CD4-positive, CD25-positive, alpha-beta regulatory T cell (primary cell): ENCODE measurements around the gene SART3. TPM values are rescaled to one million over a fixed set of nuclear protein-coding genes. Genes with fewer than 3 reads are reported as not detected.
"Not testable (repeated sequence)": the region's sequence is repeated elsewhere in the genome, so short reads cannot be mapped to it uniquely, and the experiment has no call there.

Experiments used
- ATAC-seq, 2 donors: fragments of 150-1000 bp; cut with Tn5 transposase; one replicate each; pipeline ENCODE4 v1.10.0; 2021; ENCODE audit warnings: low read depth in 2 of 2, moderate number of reproducible peaks in 2 of 2, moderate library complexity in 1 of 2
- DNase-seq, 3 donors: peaks; one replicate each; pipeline versions ENCODE4 v3.0.0 to v3.0.0-alpha.2; 2012 to 2022; ENCODE audit warnings: mixed read lengths in 1 of 3
- H3K27ac ChIP-seq: one replicate; pipeline ENCODE4 v1.7.0; 2013; ENCODE audit warnings: mild to moderate bottlenecking, low read length; ENCODE audit not compliant: insufficient read depth, poor library complexity, severe bottlenecking
- H3K27me3 ChIP-seq: one replicate; pipeline ENCODE4 v1.7.0; 2013; ENCODE audit warnings: low read length; ENCODE audit not compliant: control insufficient read depth, insufficient read depth
- H3K36me3 ChIP-seq: one replicate; pipeline ENCODE4 v1.7.0; 2013; ENCODE audit warnings: mild to moderate bottlenecking, low read length, moderate library complexity; ENCODE audit not compliant: control insufficient read depth, insufficient read depth
- H3K4me1 ChIP-seq: 2 replicates; pipeline ENCODE4 v1.7.0; 2013; ENCODE audit warnings: mild to moderate bottlenecking, low read length; ENCODE audit not compliant: insufficient read depth, control insufficient read depth, poor library complexity, severe bottlenecking
- H3K4me3 ChIP-seq: one replicate; pipeline ENCODE4 v1.7.0; 2013; ENCODE audit warnings: low read depth, mild to moderate bottlenecking, low read length, moderate library complexity
- H3K9me3 ChIP-seq, 2 experiments: 1 replicate in 1 of 2; 2 replicates in 1 of 2; pipeline ENCODE4 v1.7.0; 2013; ENCODE audit warnings: low read length in 2 of 2, mild to moderate bottlenecking in 1 of 2, moderate library complexity in 1 of 2; ENCODE audit not compliant: control insufficient read depth in 2 of 2
- H3K27ac Mint-ChIP-seq, 3 donors: one replicate each; pipeline ENCODE4 v1.8.0; 2020 to 2022; ENCODE audit warnings: mild to moderate bottlenecking in 3 of 3, mixed read lengths in 3 of 3, moderate library complexity in 2 of 3
- H3K27me3 Mint-ChIP-seq: one replicate; pipeline ENCODE4 v1.8.0; 2022; ENCODE audit warnings: mild to moderate bottlenecking, mixed read lengths
- H3K36me3 Mint-ChIP-seq: one replicate; pipeline ENCODE4 v1.8.0; 2020; ENCODE audit warnings: mixed read lengths
- H3K4me1 Mint-ChIP-seq, 4 donors: one replicate each; pipeline ENCODE4 v1.8.0; 2020 to 2022; ENCODE audit warnings: mixed read lengths in 4 of 4, mild to moderate bottlenecking in 1 of 4
- H3K4me3 Mint-ChIP-seq, 4 donors: one replicate each; pipeline ENCODE4 v1.8.0; 2020 to 2022; ENCODE audit warnings: mild to moderate bottlenecking in 4 of 4, mixed read lengths in 4 of 4, moderate library complexity in 3 of 4
- H3K9me3 Mint-ChIP-seq, 7 donors: one replicate each; pipeline ENCODE4 v1.8.0; 2020 to 2022; ENCODE audit warnings: mixed read lengths in 7 of 7, mild to moderate bottlenecking in 3 of 7, moderate library complexity in 2 of 7
- polyA plus RNA-seq, 4 donors: library from polyadenylated mRNA; unstranded; fragments of 300-500 nt; fragmentation: Illumina TruSeq; gene quantifications; one replicate each; pipeline ENCODE4 v1.2.3, GENCODE V29; 2021
- total RNA-seq: library from RNA; stranded (reverse); gene quantifications from one replicate; pipeline ENCODE4 v1.2.3, GENCODE V29; 2022

The SART3 gene
- total and polyA plus RNA-seq, 5 donors from 2014 or later, result 25.3 to 107 (median 32.6) TPM

GRCh38 chr12:108580531-108580930 lies 19.6 kb upstream of the SART3 start:
- no peak overlapping the region for H3K4me3 ChIP-seq
- H3K27ac Mint-ChIP-seq, result peak overlapping the region in 1 of 3 donors; percentile 39
- no peaks in the 10 kb centered on the region for H3K27me3 ChIP-seq
- H3K9me3 ChIP-seq, result no peaks in the 10 kb centered on the region
- ATAC-seq (no peak), DNase-seq (no peak)
- no peak overlapping the region for H3K4me3 Mint-ChIP-seq
- peaks cover 5% of the 10 kb centered on the region for H3K27me3 Mint-ChIP-seq
- H3K4me1 ChIP-seq, result no peaks in the 10 kb centered on the region
- no peaks in the 10 kb centered on the region for H3K36me3 Mint-ChIP-seq
- peaks cover 0 to 6% (median 2%) of the 10 kb centered on the region in 4 donors for H3K4me1 Mint-ChIP-seq
- H3K36me3 ChIP-seq, result no peaks in the 10 kb centered on the region
- no peak overlapping the region for H3K27ac ChIP-seq
- H3K9me3 Mint-ChIP-seq, result peaks cover 0 to 2% (median 0%) of the 10 kb centered on the region in 7 donors

GRCh38 chr12:108578813-108579212 lies 17.8 kb upstream of the SART3 start:
- Histone ChIP-seq H3K4me3 (no peak overlapping the region), H3K27ac (no peak overlapping the region), H3K36me3 (no peaks in the 10 kb centered on the region), H3K9me3 (no peaks in the 10 kb centered on the region), H3K4me1 (no peaks in the 10 kb centered on the region), H3K27me3 (no peaks in the 10 kb centered on the region)
- no peak for DNase-seq
- Mint-ChIP-seq H3K27me3 (no peaks in the 10 kb centered on the region), H3K4me3 (no peak overlapping the region), H3K27ac (peak overlapping the region in 2 of 3 donors; percentile 34 to 72), H3K4me1 (peaks cover 0 to 20% (median 7%) of the 10 kb centered on the region in 4 donors), H3K36me3 (no peaks in the 10 kb centered on the region), H3K9me3 (peaks cover 0 to 2% (median 0%) of the 10 kb centered on the region in 7 donors)
- no peak for ATAC-seq

DNA sequence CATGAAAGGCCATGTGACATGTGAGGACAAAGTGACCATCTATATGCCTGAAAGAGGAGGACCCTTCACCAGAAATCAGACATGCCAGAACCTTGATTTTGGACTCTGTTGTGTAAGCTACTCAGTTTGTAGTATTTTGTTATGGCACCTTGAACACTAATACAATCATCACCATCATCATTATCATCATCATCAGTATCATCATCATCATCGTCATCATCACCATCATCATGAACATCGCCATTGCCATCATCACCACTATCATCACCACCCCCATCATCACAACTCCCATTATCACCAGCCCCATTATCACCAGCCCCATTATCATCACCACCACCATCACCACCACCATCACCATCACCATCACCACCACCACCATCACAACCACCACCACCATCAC lies 17.3 kb upstream of the SART3 start:
- DNase-seq (no peak), ATAC-seq (no peak)
- Histone ChIP-seq H3K27me3 (no peaks in the 10 kb centered on the region), H3K4me3 (no peak overlapping the region), H3K27ac (no peak overlapping the region), H3K4me1 (peaks cover 5% of the 10 kb centered on the region), H3K9me3 (no peaks in the 10 kb centered on the region), H3K36me3 (no peaks in the 10 kb centered on the region)
- no peaks in the 10 kb centered on the region for H3K27me3 Mint-ChIP-seq
- peak overlapping the region in 1 of 3 donors; percentile 72 for H3K27ac Mint-ChIP-seq
- no peaks in the 10 kb centered on the region for H3K36me3 Mint-ChIP-seq
- peaks cover 0 to 2% (median 0%) of the 10 kb centered on the region in 7 donors for H3K9me3 Mint-ChIP-seq
- H3K4me1 Mint-ChIP-seq, result peaks cover 0 to 24% (median 11%) of the 10 kb centered on the region in 4 donors
- no peak overlapping the region for H3K4me3 Mint-ChIP-seq

DNA sequence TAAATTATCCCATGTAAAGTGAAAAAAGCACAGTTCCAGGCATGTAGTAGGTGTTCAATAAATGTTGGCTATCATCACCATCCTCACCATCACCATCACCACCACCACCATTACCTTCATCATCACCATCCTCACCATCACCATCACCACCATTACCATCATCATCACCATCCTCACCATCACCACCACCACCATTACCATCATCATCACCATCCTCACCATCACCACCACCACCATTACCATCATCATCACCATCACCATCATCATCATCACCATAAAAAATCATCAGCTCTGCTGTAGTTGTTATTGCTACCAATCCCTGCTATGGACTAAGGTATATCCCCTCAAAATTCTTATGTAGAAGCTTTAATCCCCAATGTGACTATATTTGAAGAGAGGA lies 16.5 kb upstream of the SART3 start:
- Mint-ChIP-seq H3K27ac (no peak overlapping the region), H3K9me3 (peaks cover 0 to 2% (median 0%) of the 10 kb centered on the region in 7 donors), H3K4me1 (peaks cover 6 to 32% (median 18%) of the 10 kb centered on the region in 4 donors), H3K4me3 (no peak overlapping the region), H3K36me3 (no peaks in the 10 kb centered on the region), H3K27me3 (no peaks in the 10 kb centered on the region)
- peaks cover 8% of the 10 kb centered on the region for H3K4me1 ChIP-seq
- H3K36me3 ChIP-seq, result no peaks in the 10 kb centered on the region
- no peaks in the 10 kb centered on the region for H3K27me3 ChIP-seq
- no peak for ATAC-seq
- H3K4me3 ChIP-seq, result no peak overlapping the region
- H3K27ac ChIP-seq, result no peak overlapping the region
- no peak for DNase-seq
- no peaks in the 10 kb centered on the region for H3K9me3 ChIP-seq

- H3K9me3 Mint-ChIP-seq, result peaks cover 0 to 2% (median 0%) of the 10 kb centered on the region in 7 donors
- no peaks in the 10 kb centered on the region for H3K36me3 ChIP-seq
- H3K36me3 Mint-ChIP-seq, result no peaks in the 10 kb centered on the region
- no peak overlapping the region for H3K27ac Mint-ChIP-seq
- ATAC-seq, result no peak
- H3K4me1 ChIP-seq, result peaks cover 12% of the 10 kb centered on the region
- no peaks in the 10 kb centered on the region for H3K9me3 ChIP-seq
- H3K4me3 ChIP-seq, result no peak overlapping the region
- no peaks in the 10 kb centered on the region for H3K27me3 ChIP-seq
- peaks cover 7 to 38% (median 24%) of the 10 kb centered on the region in 4 donors for H3K4me1 Mint-ChIP-seq
- H3K4me3 Mint-ChIP-seq, result no peak overlapping the region
- no peak overlapping the region for H3K27ac ChIP-seq
- H3K27me3 Mint-ChIP-seq, result no peaks in the 10 kb centered on the region
- DNase-seq, result no peak
These were observed 15.8 kb upstream of the SART3 start for GRCh38 chr12:108576660-108577234.

- peaks cover 0 to 2% (median 0%) of the 10 kb centered on the region in 7 donors for H3K9me3 Mint-ChIP-seq
- no peaks in the 10 kb centered on the region for H3K27me3 Mint-ChIP-seq
- Histone ChIP-seq H3K4me3 (no peak overlapping the region), H3K36me3 (no peaks in the 10 kb centered on the region), H3K4me1 (peaks cover 16% of the 10 kb centered on the region), H3K9me3 (no peaks in the 10 kb centered on the region), H3K27me3 (no peaks in the 10 kb centered on the region), H3K27ac (no peak overlapping the region)
- ATAC-seq (no peak), DNase-seq (no peak)
- no peaks in the 10 kb centered on the region for H3K36me3 Mint-ChIP-seq
- H3K27ac Mint-ChIP-seq, result peak overlapping the region; percentile 56 to 86 (median 75)
- H3K4me1 Mint-ChIP-seq, result peaks cover 12 to 48% (median 27%) of the 10 kb centered on the region in 4 donors
- peak overlapping the region in 2 of 4 donors; percentile 49 to 53 for H3K4me3 Mint-ChIP-seq
These were observed 14.4 kb upstream of the SART3 start for GRCh38 chr12:108575199-108575912.

DNA sequence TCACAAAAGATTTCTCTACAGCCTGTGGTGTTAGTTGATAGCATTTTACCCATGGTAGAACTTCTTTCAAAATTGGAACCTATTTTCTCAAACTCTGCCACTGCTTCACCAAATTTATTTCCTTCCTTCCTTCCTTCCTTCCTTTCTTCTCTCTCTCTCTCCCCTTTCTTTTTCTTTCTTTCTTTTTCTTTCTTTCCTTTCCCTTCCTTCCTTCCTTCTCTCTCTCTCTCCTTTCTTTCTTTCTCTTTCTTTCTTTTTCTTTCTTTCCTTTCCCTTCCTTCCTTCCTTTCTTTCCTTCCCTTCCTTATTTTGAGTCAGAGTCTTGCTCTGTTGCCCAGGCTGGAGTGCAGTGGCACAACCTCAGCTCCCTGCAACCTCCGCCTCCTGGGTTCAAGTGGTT lies 13.3 kb upstream of the SART3 start:
- Mint-ChIP-seq H3K4me1 (peaks cover 13 to 58% (median 34%) of the 10 kb centered on the region in 4 donors), H3K27ac (peak overlapping the region; percentile 83 to 86 (median 83))
- H3K27me3 Mint-ChIP-seq, H3K9me3 Mint-ChIP-seq, H3K36me3 Mint-ChIP-seq, H3K27ac ChIP-seq, ATAC-seq, H3K27me3 ChIP-seq, H3K36me3 ChIP-seq, H3K9me3 ChIP-seq, DNase-seq, H3K4me3 Mint-ChIP-seq, H3K4me3 ChIP-seq: not testable (repeated sequence)
- H3K4me1 ChIP-seq, result peaks cover 19% of the 10 kb centered on the region
